GM21786 (cell line): ENCODE measurements around the gene AFF4.
"Not testable (repeated sequence)": the region's sequence is repeated elsewhere in the genome, so short reads cannot be mapped to it uniquely, and the experiment has no call there.

Source experiments
- ATAC-seq: cut with Tn5 transposase; IDR thresholded peaks from one replicate; pipeline ENCODE4 v1.9.1; 2021; ENCODE audit not compliant: unreplicated experiment

Gene AFF4, protein sequence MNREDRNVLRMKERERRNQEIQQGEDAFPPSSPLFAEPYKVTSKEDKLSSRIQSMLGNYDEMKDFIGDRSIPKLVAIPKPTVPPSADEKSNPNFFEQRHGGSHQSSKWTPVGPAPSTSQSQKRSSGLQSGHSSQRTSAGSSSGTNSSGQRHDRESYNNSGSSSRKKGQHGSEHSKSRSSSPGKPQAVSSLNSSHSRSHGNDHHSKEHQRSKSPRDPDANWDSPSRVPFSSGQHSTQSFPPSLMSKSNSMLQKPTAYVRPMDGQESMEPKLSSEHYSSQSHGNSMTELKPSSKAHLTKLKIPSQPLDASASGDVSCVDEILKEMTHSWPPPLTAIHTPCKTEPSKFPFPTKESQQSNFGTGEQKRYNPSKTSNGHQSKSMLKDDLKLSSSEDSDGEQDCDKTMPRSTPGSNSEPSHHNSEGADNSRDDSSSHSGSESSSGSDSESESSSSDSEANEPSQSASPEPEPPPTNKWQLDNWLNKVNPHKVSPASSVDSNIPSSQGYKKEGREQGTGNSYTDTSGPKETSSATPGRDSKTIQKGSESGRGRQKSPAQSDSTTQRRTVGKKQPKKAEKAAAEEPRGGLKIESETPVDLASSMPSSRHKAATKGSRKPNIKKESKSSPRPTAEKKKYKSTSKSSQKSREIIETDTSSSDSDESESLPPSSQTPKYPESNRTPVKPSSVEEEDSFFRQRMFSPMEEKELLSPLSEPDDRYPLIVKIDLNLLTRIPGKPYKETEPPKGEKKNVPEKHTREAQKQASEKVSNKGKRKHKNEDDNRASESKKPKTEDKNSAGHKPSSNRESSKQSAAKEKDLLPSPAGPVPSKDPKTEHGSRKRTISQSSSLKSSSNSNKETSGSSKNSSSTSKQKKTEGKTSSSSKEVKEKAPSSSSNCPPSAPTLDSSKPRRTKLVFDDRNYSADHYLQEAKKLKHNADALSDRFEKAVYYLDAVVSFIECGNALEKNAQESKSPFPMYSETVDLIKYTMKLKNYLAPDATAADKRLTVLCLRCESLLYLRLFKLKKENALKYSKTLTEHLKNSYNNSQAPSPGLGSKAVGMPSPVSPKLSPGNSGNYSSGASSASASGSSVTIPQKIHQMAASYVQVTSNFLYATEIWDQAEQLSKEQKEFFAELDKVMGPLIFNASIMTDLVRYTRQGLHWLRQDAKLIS

GRCh38 chr5:132963171-132964104 is at the start of gene AFF4:
TSS of gene AFF4 (minus strand) at chr5:132963634. CDS start at chr5:132937189, 26,445 bp downstream.
- peak; percentile 89 for ATAC-seq

GRCh38 chr5:133008455-133008854 is 45.0 kb upstream of the AFF4 start:
- ATAC-seq: not testable (repeated sequence)

DNA sequence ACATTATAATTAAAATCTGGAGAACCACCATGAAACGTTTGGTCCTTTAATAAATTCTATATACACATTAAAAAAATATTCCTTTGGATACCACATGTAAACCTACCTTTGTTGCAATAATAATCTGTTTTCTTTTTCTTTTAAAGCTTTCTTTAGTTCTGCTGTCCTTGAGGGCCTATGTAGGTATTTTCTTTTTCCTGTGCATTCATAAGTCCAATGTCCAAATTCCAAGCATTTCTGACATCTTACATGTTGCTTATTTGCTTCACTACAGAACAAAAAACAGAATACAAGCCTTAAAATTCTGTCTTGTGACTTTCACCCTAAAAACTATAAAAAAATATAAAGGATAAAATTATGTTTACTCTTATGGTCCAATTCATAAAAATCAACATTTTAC is 43.2 kb upstream of the AFF4 start:
- ATAC-seq: no peak

- ATAC-seq: no peak
These were observed 35.8 kb upstream of the AFF4 start for GRCh38 chr5:132999246-132999645.

DNA sequence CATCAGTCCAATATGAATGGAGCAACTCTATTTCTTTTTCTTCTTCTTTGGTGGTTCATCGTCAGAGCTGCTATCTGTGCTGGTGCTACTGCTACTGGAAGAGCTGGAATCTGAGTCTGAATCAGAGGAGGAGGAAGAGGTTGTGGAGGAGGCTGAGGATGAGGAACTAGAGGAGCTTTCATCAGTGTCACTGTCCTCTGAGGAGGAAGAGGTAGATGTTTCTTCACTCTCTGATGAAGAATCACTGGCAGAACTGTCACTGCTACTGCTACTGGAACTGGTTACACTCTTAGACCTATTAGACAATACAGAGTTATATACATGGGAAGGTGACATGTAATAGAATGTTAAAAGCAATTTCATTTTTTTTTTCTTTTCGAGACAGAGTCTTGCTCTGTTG is 35.1 kb upstream of the AFF4 start:
- ATAC-seq: no peak

DNA sequence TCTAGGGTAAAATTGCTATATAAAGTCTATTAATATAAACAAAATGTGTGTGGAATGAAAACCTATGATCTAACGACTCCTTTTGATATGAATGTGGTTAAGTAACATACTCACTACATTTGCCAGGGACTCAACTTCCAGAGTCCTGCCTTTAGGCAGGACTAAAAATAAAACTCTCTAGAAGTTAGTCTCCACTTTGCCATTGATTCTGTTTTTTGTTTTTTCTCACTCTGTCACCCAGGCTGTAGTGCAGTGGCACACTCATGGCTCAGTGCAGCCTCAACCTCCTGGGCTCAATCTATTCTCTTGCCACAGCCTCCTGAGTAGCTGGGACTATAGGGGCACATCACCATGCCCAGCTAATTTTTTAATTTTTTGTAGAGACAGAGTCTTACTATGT is 32.9 kb upstream of the AFF4 start:
- ATAC-seq: no peak

GRCh38 chr5:132987531-132988408 is 24.3 kb upstream of the AFF4 start:
- no peak for ATAC-seq

- not testable (repeated sequence) for ATAC-seq
These were observed 19.5 kb upstream of the AFF4 start for GRCh38 chr5:132982971-132983370.

DNA sequence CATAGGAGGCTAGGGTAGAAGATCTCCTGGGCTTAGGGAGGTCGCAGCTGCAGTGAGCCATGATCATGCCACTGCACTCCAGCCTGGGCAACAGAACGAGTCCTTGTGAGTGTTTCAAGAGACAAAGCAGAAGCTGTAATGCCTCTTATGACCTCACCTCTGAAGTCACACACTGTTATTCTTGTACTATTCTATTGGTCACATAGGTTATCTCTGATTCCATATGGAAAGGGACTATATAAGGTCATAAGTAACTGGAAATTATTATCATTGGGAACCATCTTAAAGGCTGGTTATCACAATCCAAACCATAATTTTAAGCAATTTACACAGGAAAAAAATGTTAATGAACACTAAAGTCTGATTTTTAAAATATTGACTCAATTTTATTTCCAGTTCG is 17.9 kb upstream of the AFF4 start:
- no peak for ATAC-seq

GRCh38 chr5:132979976-132980375 is 16.5 kb upstream of the AFF4 start:
- ATAC-seq: no peak

GRCh38 chr5:132979367-132979940 is 16.0 kb upstream of the AFF4 start:
- no peak for ATAC-seq

- ATAC-seq: no peak
These were observed 13.4 kb upstream of the AFF4 start for GRCh38 chr5:132976852-132977251.

DNA sequence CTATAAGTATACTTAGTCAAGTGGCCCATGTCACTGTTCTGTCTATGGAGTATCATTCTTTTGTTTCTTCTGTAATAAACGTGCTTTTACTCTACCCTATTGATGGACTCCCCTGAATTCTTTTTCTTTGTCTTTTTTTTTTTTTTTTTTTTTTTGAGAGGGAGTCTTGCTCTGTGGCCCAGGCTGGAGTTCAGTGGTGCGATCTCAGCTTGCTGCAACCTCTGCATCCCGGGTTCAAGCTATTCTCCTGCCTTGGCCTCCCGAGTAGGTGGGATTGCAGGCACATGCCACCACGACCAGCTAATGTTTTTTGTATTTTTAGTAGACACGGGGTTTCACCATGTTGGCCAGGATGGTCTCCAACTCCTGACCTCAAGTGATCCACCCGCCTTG is 9.0 kb upstream of the AFF4 start:
- ATAC-seq: not testable (repeated sequence)

- no peak for ATAC-seq
These were observed 8.3 kb upstream of the AFF4 start for GRCh38 chr5:132971483-132972435.

DNA sequence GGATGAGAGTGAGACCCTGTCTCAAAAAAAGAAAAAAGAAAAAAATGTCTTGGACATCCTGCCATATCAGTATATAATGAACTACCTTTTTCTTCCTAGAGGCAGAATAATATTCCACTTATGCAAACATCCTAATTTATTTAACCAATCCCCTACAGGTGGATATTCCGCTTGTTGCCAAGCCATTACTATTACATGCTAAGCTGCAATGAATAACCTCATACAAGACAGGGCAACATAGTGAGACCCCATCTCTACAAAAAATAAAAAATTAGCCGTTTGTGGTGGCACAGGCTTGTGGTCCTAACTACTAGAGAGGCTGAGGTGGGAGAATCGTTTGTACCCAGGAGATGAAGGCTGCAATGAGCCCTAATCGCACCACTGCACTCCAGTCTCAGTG is 1.7 kb upstream of the AFF4 start:
- no peak for ATAC-seq

DNA sequence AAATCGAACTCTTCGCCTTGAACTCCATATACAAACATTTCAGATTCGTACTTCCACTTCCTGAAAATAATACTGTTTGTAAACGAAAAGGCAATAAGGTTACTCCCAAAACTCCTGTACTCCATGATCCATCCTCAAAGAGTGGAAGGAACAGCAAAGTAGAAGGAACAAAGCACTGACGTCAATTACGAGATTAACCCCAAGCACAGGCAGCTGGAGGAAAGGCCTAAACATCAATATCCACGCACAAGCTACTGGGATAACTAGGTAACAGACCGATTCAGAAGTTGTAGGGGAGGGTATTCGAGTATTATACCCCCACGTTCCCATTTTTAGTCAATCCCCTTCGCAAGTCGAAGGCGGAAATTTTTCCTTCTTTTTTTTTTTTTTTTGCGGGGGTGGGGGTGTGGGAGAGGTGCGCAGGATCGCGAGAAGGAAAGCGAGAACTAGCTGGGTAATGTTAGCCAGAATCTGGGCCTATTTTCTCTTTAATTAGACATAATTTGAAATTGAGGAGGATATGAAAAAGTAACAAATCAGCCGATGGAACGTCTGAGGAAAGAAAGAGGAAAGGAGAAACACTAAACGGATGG is 909 bp downstream of the AFF4 start:
- ATAC-seq: no peak

GRCh38 chr5:132961887-132962286 is 1.5 kb downstream of the AFF4 start:
- no peak for ATAC-seq
